Tibial artery (tissue), 4 donors: ENCODE results near the gene TMEM135.

Experiments
- DNase-seq, 2 donors: peaks; one replicate each; pipeline ENCODE4 v3.0.0-alpha.2; 2019
- H3K27ac ChIP-seq, 2 donors: fragments of 200-600 bp; sonication (generic) in 1 of 2; 1 replicate in 1 of 2; 2 replicates in 1 of 2; pipeline ENCODE4 v1.5.1; 2018 to 2019; ENCODE audit warnings: mild to moderate bottlenecking in 1 of 2
- H3K27me3 ChIP-seq, 2 donors: fragments of 200-600 bp; sonication (generic) in 1 of 2; one replicate each; pipeline versions ENCODE4 v1.5.1 to v1.6.0; 2016 to 2019
- H3K36me3 ChIP-seq, 3 donors: fragments of 200-600 bp; sonication (generic) in 2 of 3; one replicate each; pipeline ENCODE4 v1.5.1; 2016 to 2019; ENCODE audit warnings: mild to moderate bottlenecking in 2 of 3
- H3K4me1 ChIP-seq, 4 donors: fragments of 200-600 bp; sonication (generic) in 2 of 4; 1 replicate in 3 of 4; 2 replicates in 1 of 4; pipeline ENCODE4 v1.5.1; 2016 to 2019
- H3K4me3 ChIP-seq, 2 donors: fragments of 200-600 bp; sonication (generic) in 1 of 2; 1 replicate in 1 of 2; 2 replicates in 1 of 2; pipeline ENCODE4 v1.5.1; 2018 to 2019; ENCODE audit warnings: mild to moderate bottlenecking in 2 of 2
- H3K9me3 ChIP-seq, 3 donors: fragments of 200-600 bp; sonication (generic) in 1 of 3; one replicate each; pipeline ENCODE4 v1.5.1; 2016 to 2019
- CTCF ChIP-seq, 2 experiments: fragments of 200-600 bp in 1 of 2; fragments of 450-650 bp in 1 of 2; IDR thresholded peaks; one replicate each; pipeline ENCODE4 v1.5.1; 2017 to 2019; ENCODE audit warnings: antibody characterized with exemption in 2 of 2, mild to moderate bottlenecking in 1 of 2, moderate library complexity in 1 of 2
- intact Hi-C: fragments of 100-400 bp; cut with DNase I; formaldehyde crosslinking; loops from one replicate; pipeline ENCODE4 v1.15.0; 2023; ENCODE audit warnings: low total_unique reads

The TMEM135 gene

GRCh38 chr11:87347854-87348253 is 310.1 kb downstream of the TMEM135 start:
- H3K4me3 ChIP-seq, result no peak overlapping the region
- H3K9me3 ChIP-seq, result no peaks in the 10 kb centered on the region
- intact Hi-C loops, result no loop called here
- no peak overlapping the region for H3K27ac ChIP-seq
- no peak for DNase-seq
- no peaks in the 10 kb centered on the region for H3K36me3 ChIP-seq
- TF ChIP-seq CTCF (IDR thresholded peaks at IDR 0.05), result no peak
- H3K27me3 ChIP-seq, result no peaks in the 10 kb centered on the region
- peaks cover 0 to 5% (median 5%) of the 10 kb centered on the region in 4 donors for H3K4me1 ChIP-seq

- H3K4me3 ChIP-seq, result no peak overlapping the region
- H3K9me3 ChIP-seq, result no peaks in the 10 kb centered on the region
- no peaks in the 10 kb centered on the region for H3K36me3 ChIP-seq
- intact Hi-C loops, result loop anchor here (2.0 to 5.0 kb wide), 2 partner anchors 73 to 1191 kb away; no protein-coding TSS in a partner anchor
- no peak overlapping the region for H3K27ac ChIP-seq
- TF ChIP-seq CTCF (IDR thresholded peaks at IDR 0.05), result no peak
- no peaks in the 10 kb centered on the region for H3K27me3 ChIP-seq
- DNase-seq, result no peak
- H3K4me1 ChIP-seq, result peaks cover 0 to 30% (median 14%) of the 10 kb centered on the region in 4 donors
These were observed 313.9 kb downstream of the TMEM135 start for GRCh38 chr11:87351676-87352075.

DNA sequence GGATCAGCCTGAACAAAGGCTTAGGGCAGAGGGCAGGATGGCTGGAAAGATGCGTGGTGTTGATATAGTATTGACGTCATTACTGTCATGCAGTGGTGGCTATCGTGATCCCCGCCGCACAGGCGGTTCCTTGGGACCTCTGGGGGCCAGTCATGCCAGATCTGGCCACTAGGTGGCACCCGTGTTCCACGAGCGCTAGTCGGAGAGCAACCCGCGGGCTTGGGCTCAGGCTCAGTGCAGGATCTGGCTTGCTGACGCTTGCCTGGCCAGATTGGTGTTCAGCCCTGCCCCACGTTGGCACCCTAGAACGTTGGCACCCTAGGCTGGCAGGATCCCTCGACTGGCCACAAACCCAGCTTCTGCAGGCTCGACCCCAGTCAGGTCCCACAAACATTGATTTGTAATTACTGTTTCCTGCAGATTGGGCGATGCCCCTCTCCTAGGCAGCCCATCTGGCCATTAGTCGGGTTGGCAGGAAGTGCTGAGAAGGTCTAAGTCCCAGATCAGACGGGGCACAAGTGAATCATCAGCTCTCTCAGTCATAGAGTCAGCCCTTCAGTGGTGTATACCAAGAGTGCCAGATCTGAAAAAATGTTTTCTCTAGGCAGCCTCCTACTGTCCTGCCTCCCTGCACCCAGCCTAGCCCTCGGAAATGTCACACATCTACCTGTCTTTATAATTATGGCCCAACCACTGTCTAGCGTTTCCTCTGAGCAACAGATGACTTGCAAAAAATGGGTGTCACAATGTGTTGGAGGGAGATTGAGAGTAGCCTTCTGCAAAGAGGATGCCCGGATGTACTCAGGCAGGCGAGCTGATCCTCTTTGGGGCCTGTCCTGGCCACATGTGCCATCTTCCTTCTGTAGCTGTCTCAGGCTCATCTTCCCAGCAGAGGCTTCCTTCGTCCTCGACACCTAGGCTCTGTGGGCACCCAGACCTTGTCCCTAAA is 315.3 kb downstream of the TMEM135 start:
- Histone ChIP-seq H3K27me3 (no peaks in the 10 kb centered on the region), H3K36me3 (no peaks in the 10 kb centered on the region), H3K4me3 (no peak overlapping the region), H3K27ac (peak overlapping the region; percentile 16 to 21), H3K4me1 (peaks cover 0 to 30% (median 14%) of the 10 kb centered on the region in 4 donors), H3K9me3 (no peaks in the 10 kb centered on the region)
- peak; percentile 77 to 89 for DNase-seq
- peak; percentile 99 to 100 for TF ChIP-seq CTCF (IDR thresholded peaks at IDR 0.05)
- intact Hi-C loops, result loop anchor here (2.0 to 5.0 kb wide), 2 partner anchors 72 to 1189 kb away; no protein-coding TSS in a partner anchor

DNA sequence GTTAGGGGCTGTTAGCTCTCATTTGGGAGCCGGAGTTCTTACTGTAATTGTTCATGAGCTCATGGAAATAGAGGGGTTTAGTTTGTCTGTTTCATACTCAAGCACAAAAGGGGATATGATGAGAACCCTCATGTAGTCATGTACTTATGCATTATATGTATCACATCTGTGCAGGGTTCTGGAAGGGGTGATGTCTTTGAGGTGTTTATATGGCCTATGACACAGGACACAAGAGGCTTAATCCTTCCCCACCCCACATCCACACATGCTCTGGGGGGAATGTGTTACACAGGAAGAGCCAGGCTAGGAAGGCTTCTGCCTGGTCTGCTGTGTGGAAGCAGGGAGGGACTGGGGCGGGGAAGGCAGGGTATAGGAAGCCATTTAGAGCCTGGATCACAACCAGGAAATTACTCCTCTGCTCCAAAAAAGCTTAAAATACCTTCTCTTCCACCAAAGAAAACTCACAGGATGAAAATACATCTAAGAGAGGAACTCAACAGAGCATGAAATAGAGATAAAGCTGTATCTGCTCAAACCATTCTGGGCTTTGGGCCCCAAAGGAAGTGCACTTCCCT is 316.1 kb downstream of the TMEM135 start:
- Histone ChIP-seq H3K4me3 (no peak overlapping the region), H3K4me1 (peaks cover 0 to 30% (median 14%) of the 10 kb centered on the region in 4 donors), H3K36me3 (no peaks in the 10 kb centered on the region), H3K9me3 (no peaks in the 10 kb centered on the region), H3K27me3 (no peaks in the 10 kb centered on the region), H3K27ac (peak overlapping the region; percentile 16 to 21)
- no peak for TF ChIP-seq CTCF (IDR thresholded peaks at IDR 0.05)
- intact Hi-C loops, result loop anchor here (2.0 to 5.0 kb wide), 2 partner anchors 71 to 1188 kb away; no protein-coding TSS in a partner anchor
- no peak for DNase-seq

- H3K27ac ChIP-seq, result no peak overlapping the region
- DNase-seq, result no peak
- no peak overlapping the region for H3K4me3 ChIP-seq
- H3K4me1 ChIP-seq, result peaks cover 0 to 30% (median 14%) of the 10 kb centered on the region in 4 donors
- H3K27me3 ChIP-seq, result no peaks in the 10 kb centered on the region
- H3K9me3 ChIP-seq, result no peaks in the 10 kb centered on the region
- TF ChIP-seq CTCF (IDR thresholded peaks at IDR 0.05), result no peak
- H3K36me3 ChIP-seq, result no peaks in the 10 kb centered on the region
- intact Hi-C loops, result no loop called here
These were observed 317.9 kb downstream of the TMEM135 start for GRCh38 chr11:87355596-87355995.
